Measurements from ENCODE around the gene ARCN1.

The ARCN1 gene

DNA sequence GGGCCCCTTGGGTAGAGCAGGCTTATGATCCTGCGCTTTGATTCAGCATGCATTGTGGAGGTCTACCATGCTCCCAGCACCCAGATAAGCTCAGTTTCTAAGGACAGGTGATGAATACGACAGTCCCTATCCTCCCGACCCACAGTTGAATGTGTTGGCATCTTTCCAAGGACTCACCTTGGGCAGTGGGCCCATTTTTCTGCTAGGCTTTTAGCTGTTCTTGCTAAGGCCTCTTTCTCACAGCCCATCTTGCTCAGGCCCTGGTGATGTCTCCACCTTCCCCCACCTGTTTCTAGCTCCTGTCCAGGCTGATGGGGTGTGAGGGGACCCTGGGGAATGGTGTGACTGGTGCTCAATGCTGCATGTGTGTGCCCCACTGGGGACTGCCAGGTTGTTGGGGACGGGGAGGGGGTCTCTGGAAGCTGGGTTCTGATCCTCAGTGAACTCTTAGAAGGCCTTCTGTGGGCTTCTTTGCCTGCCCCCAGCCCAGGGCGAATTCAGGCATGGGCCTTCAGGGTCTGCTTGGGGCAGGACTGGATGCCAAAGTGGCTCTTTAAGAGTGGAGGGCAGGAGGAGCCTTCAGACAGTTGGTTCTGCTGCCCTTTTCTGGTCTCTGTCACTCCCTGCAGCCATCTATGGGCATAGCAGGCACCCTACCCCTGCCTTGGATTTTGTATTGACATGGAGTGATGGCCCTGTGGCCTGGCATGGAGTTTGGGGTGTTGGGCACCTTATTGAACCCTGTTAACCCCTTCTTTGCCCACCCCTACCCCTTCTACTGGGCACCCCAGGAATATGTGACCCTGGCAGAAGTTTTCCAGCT lies 68.3 kb downstream of the ARCN1 start:
- H3K9me3 ChIP-seq, result no peaks in the 10 kb centered on the region
- peak; percentile 42 for DNase-seq
- peaks cover 22% of the 10 kb centered on the region for H3K4me1 ChIP-seq
- H3K4me3 ChIP-seq (ENCODE audit: low read depth, low read length), result no peak overlapping the region
- TF ChIP-seq CTCF (IDR thresholded peaks at IDR 0.05; ENCODE audit: low read depth, low read length), result peak; percentile 55
- peaks cover 28% of the 10 kb centered on the region for H3K36me3 ChIP-seq
- H3K27me3 ChIP-seq, result no peaks in the 10 kb centered on the region

DNA sequence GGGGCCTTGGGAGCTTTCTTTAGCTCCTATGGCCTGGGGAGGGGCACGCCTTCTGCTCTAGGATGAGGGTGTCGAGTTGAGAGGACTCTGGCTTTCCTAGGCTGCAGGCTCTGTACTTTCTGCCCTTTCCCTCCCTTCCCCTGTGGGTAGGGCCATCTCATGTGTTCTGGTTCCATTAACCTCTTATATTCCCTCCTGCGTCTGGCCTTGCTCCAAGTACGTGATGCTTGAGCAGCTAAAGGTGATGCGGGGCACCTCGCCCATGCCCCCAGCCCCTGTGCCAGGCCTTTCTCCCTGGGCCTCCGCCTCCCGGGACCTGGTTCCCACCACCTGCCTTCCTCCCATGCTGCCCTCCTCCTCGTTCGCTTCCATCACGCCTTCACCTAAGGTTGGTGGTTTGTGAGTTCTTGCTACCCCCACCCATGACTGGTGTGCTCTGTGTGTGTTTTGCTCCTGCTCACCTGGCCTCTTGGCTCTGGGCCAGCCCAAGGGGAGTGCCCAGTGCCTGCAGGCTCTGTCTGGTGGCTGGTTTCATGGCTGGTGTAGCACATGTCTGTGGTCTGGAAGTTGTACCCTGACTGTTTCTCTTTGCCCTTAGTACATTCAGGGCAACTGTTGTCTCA lies 69.3 kb downstream of the ARCN1 start:
- Histone ChIP-seq H3K27me3 (no peaks in the 10 kb centered on the region), H3K4me1 (peaks cover 22% of the 10 kb centered on the region), H3K36me3 (peaks cover 25% of the 10 kb centered on the region; the same call in 1 of the 2 replicates), H3K4me3 (ENCODE audit: low read depth, low read length) (no peak overlapping the region), H3K9me3 (no peaks in the 10 kb centered on the region)
- peak; percentile 82 for DNase-seq
- TF ChIP-seq CTCF (IDR thresholded peaks at IDR 0.05; ENCODE audit: low read depth, low read length), result no peak

GRCh38 chr11:118643142-118643994 lies 71.2 kb downstream of the ARCN1 start:
- DNase-seq, result no peak
- Histone ChIP-seq H3K4me1 (peaks cover 22% of the 10 kb centered on the region), H3K36me3 (peaks cover 33% of the 10 kb centered on the region; the same call in 1 of the 2 replicates), H3K27me3 (no peaks in the 10 kb centered on the region), H3K9me3 (no peaks in the 10 kb centered on the region), H3K4me3 (ENCODE audit: low read depth, low read length) (no peak overlapping the region)
- TF ChIP-seq CTCF (IDR thresholded peaks at IDR 0.05; ENCODE audit: low read depth, low read length), result no peak

DNA sequence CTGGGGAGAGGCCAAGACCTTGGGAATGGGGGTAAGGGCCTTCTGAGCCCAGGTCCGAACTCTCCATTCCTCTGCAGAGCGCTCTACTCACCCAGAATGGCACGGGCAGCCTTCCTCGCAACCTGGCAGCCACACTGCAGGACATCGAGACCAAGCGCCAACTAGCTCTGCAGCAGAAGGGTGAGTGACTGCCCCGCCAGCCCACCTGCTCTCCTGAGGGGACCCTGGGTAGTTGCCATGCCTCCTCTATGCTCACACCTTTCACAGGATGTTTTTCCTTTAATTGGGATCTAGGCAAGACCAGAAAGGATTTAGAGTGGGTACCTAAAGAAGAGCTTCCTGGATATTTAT lies 71.8 kb downstream of the ARCN1 start:
- H3K4me1 ChIP-seq, result peaks cover 22% of the 10 kb centered on the region
- H3K9me3 ChIP-seq, result no peaks in the 10 kb centered on the region
- DNase-seq, result no peak
- no peak overlapping the region for H3K4me3 ChIP-seq (ENCODE audit: low read depth, low read length)
- H3K36me3 ChIP-seq, result peaks cover 33% of the 10 kb centered on the region; the same call in 1 of the 2 replicates
- no peaks in the 10 kb centered on the region for H3K27me3 ChIP-seq
- TF ChIP-seq CTCF (IDR thresholded peaks at IDR 0.05; ENCODE audit: low read depth, low read length), result no peak

- Histone ChIP-seq H3K9me3 (no peaks in the 10 kb centered on the region), H3K4me1 (peaks cover 22% of the 10 kb centered on the region), H3K4me3 (ENCODE audit: low read depth, low read length) (no peak overlapping the region), H3K27me3 (no peaks in the 10 kb centered on the region), H3K36me3 (peaks cover 34% of the 10 kb centered on the region; the same call in 1 of the 2 replicates)
- DNase-seq, result no peak
- TF ChIP-seq CTCF (IDR thresholded peaks at IDR 0.05; ENCODE audit: low read depth, low read length), result no peak
Observed at GRCh38 chr11:118644496-118644895, 72.3 kb downstream of the ARCN1 start.
